Hepatocyte (in vitro differentiated cells): ENCODE results near the gene UCK2. TPM values are rescaled to one million over a fixed set of nuclear protein-coding genes. Genes with fewer than 3 reads are reported as not detected.

ENCODE experiments used
- DNase-seq: peaks from one replicate; pipeline ENCODE4 v3.0.0-alpha.2; 2016; ENCODE audit warnings: low spot score
- H2AFZ ChIP-seq: fragments of 200-600 bp; sonication (generic); 2 replicates; pipeline ENCODE4 v1.6.0; 2016; ENCODE audit warnings: antibody characterized with exemption, mild to moderate bottlenecking
- H3K27ac ChIP-seq: fragments of 200-600 bp; sonication (generic); 2 replicates; pipeline ENCODE4 v1.5.1; 2016; ENCODE audit warnings: mild to moderate bottlenecking
- H3K27me3 ChIP-seq: fragments of 200-600 bp; sonication (generic); 2 replicates; pipeline ENCODE4 v1.6.1; 2016
- H3K36me3 ChIP-seq: fragments of 200-600 bp; sonication (generic); replicated peaks from 2 replicates; pipeline ENCODE4 v1.5.1; 2016; ENCODE audit warnings: low read depth; ENCODE audit not compliant: insufficient read depth
- H3K4me1 ChIP-seq: fragments of 200-600 bp; sonication (generic); 2 replicates; pipeline ENCODE4 v1.5.1; 2016; ENCODE audit warnings: mild to moderate bottlenecking, moderate library complexity; ENCODE audit not compliant: insufficient read depth
- H3K4me2 ChIP-seq: fragments of 200-600 bp; sonication (generic); 2 replicates; pipeline ENCODE4 v1.6.0; 2016
- H3K4me3 ChIP-seq: fragments of 200-600 bp; sonication (generic); 2 replicates; pipeline ENCODE4 v1.5.1; 2016; ENCODE audit warnings: mild to moderate bottlenecking
- H3K79me2 ChIP-seq: fragments of 200-600 bp; sonication (generic); 2 replicates; pipeline ENCODE4 v1.6.0; 2017; ENCODE audit warnings: mild to moderate bottlenecking
- H3K9me2 ChIP-seq: fragments of 200-600 bp; sonication (generic); replicated peaks from 2 replicates; pipeline ENCODE4 v1.6.0; 2017; ENCODE audit warnings: mild to moderate bottlenecking; ENCODE audit not compliant: insufficient read depth
- H3K9me3 ChIP-seq: fragments of 200-600 bp; sonication (generic); 2 replicates; pipeline ENCODE4 v1.5.1; 2016; ENCODE audit warnings: low read depth, mild to moderate bottlenecking
- H4K20me1 ChIP-seq: fragments of 200-600 bp; sonication (generic); 2 replicates; pipeline ENCODE4 v1.6.0; 2016; ENCODE audit warnings: mild to moderate bottlenecking; ENCODE audit not compliant: insufficient read depth, poor library complexity, severe bottlenecking
- CTCF ChIP-seq: fragments of 200-600 bp; sonication (generic); IDR thresholded peaks from 2 replicates; pipeline ENCODE4 v1.5.1; 2016; ENCODE audit warnings: antibody characterized with exemption, mild to moderate bottlenecking; ENCODE audit not compliant: poor library complexity
- EZH2 ChIP-seq: fragments of 200-600 bp; sonication (generic); IDR thresholded peaks from 2 replicates; pipeline ENCODE4 v1.6.1; 2016; ENCODE audit warnings: antibody characterized with exemption, mild to moderate bottlenecking, borderline replicate concordance
- EZH2phosphoT487 ChIP-seq: fragments of 200-600 bp; sonication (generic); IDR thresholded peaks from one replicate; pipeline ENCODE4 v1.6.1; 2018; ENCODE audit warnings: antibody characterized with exemption, mild to moderate bottlenecking, low read depth, moderate library complexity; ENCODE audit not compliant: unreplicated experiment, severe bottlenecking
- WGBS: methylation state at CpG from one replicate; pipeline ENCODE4 v1.1.6; 2016; ENCODE audit warnings: low lambda C conversion rate; ENCODE audit errors: missing lambda C conversion rate; 5-methylcytosine and 5-hydroxymethylcytosine counted together
- polyA plus RNA-seq: library from polyadenylated mRNA; unstranded; fragments of >200 nt; fragmentation: Nextera tagmentation; extraction: Ambion mirVana; gene quantifications from 2 replicates; pipeline ENCODE4 v1.2.1, GENCODE V29; 2016
- total RNA-seq: library from RNA; depleted of rRNA; stranded (reverse); fragments of >200 nt; gene quantifications from 2 replicates; pipeline ENCODE4 v1.2.3, GENCODE V29; 2014

Gene UCK2
- total and polyA plus RNA-seq, 2 experiments from 2014 or later = 20.9 to 22.2 TPM

DNA sequence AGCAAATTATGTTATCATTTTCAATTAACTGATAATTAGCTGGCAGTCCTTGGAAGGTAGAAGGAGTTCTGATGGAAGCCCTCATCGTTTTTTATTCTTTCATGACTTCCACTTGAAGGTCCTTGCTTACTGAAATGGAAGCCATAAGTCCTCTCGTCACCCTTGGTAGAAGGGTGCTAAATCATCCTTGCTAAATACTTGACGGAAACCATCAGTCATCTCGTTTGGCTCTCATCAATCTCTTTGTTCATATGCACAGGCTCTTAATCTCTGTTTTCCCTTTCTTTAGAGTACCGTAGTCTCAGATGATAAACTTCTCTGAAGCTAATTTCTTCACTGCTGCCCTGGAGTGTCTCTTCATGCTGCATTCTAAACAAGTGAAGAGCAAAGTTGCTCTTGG lies 34.5 kb downstream of the UCK2 start:
- no peak overlapping the region for H3K27ac ChIP-seq

DNA sequence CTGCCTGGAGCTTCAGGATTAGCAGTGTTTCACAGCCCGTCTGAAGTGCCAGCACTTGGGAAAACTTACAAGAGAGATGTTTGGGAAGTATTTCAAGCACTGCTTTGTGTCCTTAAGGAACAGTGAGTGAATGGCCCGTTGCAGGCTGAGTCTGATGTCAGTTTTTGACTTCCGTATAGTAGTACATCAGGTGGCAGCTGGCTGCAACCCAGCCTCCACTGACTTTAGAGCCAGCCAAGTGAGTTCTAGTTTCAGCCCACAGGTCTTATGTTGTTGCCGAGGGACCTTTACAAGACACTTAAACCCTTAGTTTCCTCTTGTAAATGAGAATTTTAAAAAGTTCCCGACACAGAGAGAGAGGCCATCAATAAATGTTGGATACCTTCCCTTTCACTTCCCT lies 35.0 kb downstream of the UCK2 start:
- no peak for DNase-seq
- H3K36me3 ChIP-seq = no peaks in the 10 kb centered on the region
- no peak overlapping the region for H3K4me2 ChIP-seq
- no peak overlapping the region for H3K4me3 ChIP-seq
- WGBS = 69% methylated on average over 5 of the region's 5 CpGs
- H3K4me1 ChIP-seq = peaks cover 20% of the 10 kb centered on the region
- H3K27me3 ChIP-seq = no peaks in the 10 kb centered on the region
- H3K9me2 ChIP-seq = no peaks in the 10 kb centered on the region
- H3K79me2 ChIP-seq = peaks cover 77% of the 10 kb centered on the region
- no peak overlapping the region for H2AFZ ChIP-seq
- H3K27ac ChIP-seq = no peak overlapping the region
- TF ChIP-seq EZH2phosphoT487 = no peak
- TF ChIP-seq EZH2 = no peak
- TF ChIP-seq CTCF = no peak
- no peaks in the 10 kb centered on the region for H3K9me3 ChIP-seq
- peaks cover 4% of the 10 kb centered on the region for H4K20me1 ChIP-seq

More for the DNA sequence above, 34.5 kb downstream of the UCK2 start:
- Histone ChIP-seq H2AFZ (no peak overlapping the region), H3K9me3 (no peaks in the 10 kb centered on the region), H3K4me3 (no peak overlapping the region), H3K9me2 (no peaks in the 10 kb centered on the region), H3K79me2 (peaks cover 77% of the 10 kb centered on the region), H3K4me2 (no peak overlapping the region), H3K27me3 (no peaks in the 10 kb centered on the region), H3K36me3 (no peaks in the 10 kb centered on the region), H3K4me1 (peaks cover 25% of the 10 kb centered on the region), H4K20me1 (peaks cover 4% of the 10 kb centered on the region)
- WGBS = 81% methylated on average over 5 of the region's 5 CpGs
- TF ChIP-seq EZH2 = no peak
- no peak for TF ChIP-seq CTCF
- no peak for TF ChIP-seq EZH2phosphoT487
- DNase-seq = no peak

- DNase-seq = no peak
Measured at GRCh38 chr1:165863346-165863745, 35.9 kb downstream of the UCK2 start.

More at GRCh38 chr1:165863346-165863745, 35.9 kb downstream of the UCK2 start:
- H3K27me3 ChIP-seq = no peaks in the 10 kb centered on the region
- no peak overlapping the region for H3K4me2 ChIP-seq
- peaks cover 79% of the 10 kb centered on the region for H3K79me2 ChIP-seq
- no peaks in the 10 kb centered on the region for H3K9me3 ChIP-seq
- H3K36me3 ChIP-seq = no peaks in the 10 kb centered on the region
- H2AFZ ChIP-seq = no peak overlapping the region
- TF ChIP-seq CTCF = no peak
- TF ChIP-seq EZH2phosphoT487 = no peak
- no peak for TF ChIP-seq EZH2
- H3K27ac ChIP-seq = no peak overlapping the region
- H4K20me1 ChIP-seq = peaks cover 4% of the 10 kb centered on the region
- no peaks in the 10 kb centered on the region for H3K9me2 ChIP-seq
- 55% methylated on average over 2 of the region's 2 CpGs for WGBS
- H3K4me1 ChIP-seq = peaks cover 11% of the 10 kb centered on the region
- H3K4me3 ChIP-seq = no peak overlapping the region
